Hypothalamus (tissue), 51 donors: Measurements from ENCODE around the gene FAM171A1.
"Not testable (repeated sequence)": the region's sequence is repeated elsewhere in the genome, so short reads cannot be mapped to it uniquely, and the experiment has no call there.

Source experiments
- DNase-seq, 51 donors: peaks; one replicate each; lab custom pipeline; 2025; lab: John Stamatoyannopoulos, UW

Gene FAM171A1

DNA sequence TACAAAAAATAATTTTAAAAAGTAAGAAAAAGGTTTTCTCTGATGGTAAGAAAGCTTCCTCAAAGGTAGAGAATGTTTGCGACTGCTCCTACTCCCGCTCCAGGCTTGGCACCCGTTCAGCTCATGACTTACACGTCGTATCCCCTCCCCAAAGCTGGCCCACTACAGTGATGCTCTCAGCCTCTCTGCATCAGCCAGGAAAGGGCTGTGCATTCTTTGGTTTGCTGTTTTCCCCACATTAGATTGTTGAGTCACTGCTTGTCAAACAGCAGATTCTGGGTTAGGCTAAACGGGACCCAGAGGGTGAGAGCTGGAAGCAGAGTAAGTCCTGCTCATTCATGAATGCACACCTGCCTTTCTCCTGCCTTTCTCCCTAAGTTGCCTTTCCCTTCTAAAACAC is 147.9 kb downstream of the FAM171A1 start:
- peak in 4 of 51 donors; percentile 8 to 53 (median 16) for DNase-seq

DNA sequence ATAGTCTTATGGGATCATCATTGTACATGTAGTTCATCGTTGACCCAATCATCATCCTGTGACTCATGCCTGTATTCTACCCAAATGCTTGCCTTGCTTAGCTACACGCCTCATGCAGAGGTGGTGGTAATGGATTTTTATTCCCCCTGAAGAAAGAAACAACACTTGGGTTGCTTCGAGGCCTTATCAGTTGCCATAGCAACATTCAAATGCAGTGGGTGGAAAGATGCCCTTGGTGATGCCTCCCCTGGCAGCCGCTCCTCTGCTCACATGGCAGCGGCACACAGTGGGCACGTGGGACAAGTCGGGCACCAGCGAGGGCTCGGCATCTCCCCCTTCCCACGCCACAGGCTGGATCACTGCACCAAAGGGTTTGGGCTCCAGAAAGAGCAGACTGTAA is 148.6 kb downstream of the FAM171A1 start:
- peak in 33 of 51 donors; percentile 2 to 78 (median 32) for DNase-seq

DNA sequence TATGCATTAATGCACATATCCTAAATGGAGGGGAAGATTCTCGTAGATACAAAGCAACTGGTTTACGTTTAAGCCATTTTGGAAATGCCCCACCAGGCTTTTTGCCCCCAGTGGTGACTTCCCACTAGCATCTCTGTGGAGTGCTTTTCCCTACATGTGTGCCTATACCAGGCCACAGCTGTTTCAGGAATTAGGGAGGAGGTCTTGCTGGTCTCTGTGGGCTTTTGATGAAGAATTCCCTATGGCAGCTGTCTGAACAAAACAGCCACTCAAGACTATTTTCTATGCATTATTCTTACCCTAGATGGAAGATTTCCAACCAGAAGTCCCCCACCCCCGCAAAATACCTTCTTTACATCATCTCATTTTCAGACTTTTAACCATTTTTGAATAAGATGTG is 150.6 kb downstream of the FAM171A1 start:
- no peak for DNase-seq

GRCh38 chr10:15216700-15217099 is 154.4 kb downstream of the FAM171A1 start:
- no peak for DNase-seq

- DNase-seq = no peak
These were observed 156.9 kb downstream of the FAM171A1 start for GRCh38 chr10:15214237-15214636.

DNA sequence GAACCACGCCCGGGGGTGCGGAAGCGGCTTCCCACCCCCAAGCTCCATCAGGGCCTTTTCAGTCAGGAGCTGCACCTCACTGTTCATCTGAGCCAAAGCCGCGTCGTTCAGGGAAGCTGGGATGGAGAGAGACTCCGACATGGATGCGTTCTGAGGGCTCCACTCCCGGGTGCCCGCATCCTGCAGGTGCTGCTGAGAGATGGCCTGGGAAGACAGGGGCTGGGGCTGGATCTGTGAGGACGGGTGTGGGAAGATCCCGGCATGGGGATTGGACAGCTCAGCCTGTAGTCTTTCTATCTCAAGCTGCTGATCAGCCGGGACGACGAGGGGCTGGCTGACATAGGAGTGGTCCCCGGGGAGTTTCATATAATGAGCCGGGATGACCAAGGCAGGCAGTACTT is 157.6 kb downstream of the FAM171A1 start:
- DNase-seq = no peak

GRCh38 chr10:15211464-15211979 is 159.6 kb downstream of the FAM171A1 start:
- peak in 1 of 51 donors; percentile 2 for DNase-seq

GRCh38 chr10:15210521-15210920 is 160.6 kb downstream of the FAM171A1 start:
- no peak for DNase-seq

- DNase-seq = peak in 50 of 51 donors; percentile 5 to 91 (median 56)
These were observed 161.1 kb downstream of the FAM171A1 start for GRCh38 chr10:15209827-15210509.

DNA sequence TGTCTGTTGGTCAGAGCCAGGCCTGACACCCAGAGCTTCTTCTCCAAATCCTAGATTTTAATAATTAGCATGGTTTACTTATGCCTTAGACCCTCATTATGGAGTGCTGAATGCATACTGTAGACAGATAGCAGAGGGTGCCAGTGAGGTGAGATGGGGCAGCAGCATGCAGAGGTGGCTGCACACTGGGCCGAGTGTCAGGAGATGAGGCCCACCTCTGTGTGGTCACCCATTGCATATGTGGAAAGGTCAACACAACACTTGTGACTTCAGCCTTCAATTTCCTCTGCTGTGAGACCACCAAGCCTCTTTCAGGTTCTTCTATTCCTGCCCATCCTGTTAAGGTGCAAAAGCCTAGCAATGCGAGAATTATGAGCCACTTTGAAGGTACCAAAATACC is 162.9 kb downstream of the FAM171A1 start:
- no peak for DNase-seq

GRCh38 chr10:15207410-15207809 is 163.7 kb downstream of the FAM171A1 start:
- not testable (repeated sequence) for DNase-seq

GRCh38 chr10:15202639-15203038 is 168.4 kb downstream of the FAM171A1 start:
- no peak for DNase-seq

- DNase-seq = not testable (repeated sequence)
These were observed 168.8 kb downstream of the FAM171A1 start for GRCh38 chr10:15202301-15202621.

DNA sequence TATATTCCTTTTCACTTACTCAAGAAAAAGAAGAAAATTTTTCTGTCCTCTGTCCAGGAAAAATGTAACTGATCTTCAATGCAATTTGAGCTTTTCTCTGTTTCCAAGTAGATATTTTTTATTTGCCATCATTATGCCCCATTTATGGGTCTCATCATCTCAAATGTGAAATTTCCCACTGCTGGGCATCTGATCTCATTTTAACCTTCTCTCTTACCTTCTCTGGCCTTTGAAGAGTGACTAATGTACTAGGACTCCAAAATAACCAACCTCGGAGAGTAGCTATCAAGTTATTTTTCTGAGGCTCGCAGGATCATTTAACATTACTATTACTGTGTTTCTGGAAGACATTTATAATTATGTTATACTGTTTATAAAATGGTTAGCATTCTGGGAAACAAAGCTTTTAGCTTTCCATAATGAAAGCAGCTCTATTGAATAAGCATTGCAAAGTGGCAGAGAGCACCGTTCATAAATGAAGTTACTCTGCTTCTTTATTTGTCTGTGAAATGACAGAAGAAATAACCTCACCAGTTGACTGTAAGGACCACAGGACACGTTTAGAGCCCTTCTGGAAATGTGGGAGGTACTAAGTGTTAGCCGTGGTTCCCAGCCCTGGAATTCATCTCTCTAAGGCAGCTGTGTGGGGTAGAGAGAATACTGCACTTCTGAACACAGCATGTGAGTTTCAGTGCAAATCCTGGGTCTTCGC is 169.3 kb downstream of the FAM171A1 start:
- no peak for DNase-seq

- DNase-seq = no peak
These were observed 170.5 kb downstream of the FAM171A1 start for GRCh38 chr10:15200626-15201025.

DNA sequence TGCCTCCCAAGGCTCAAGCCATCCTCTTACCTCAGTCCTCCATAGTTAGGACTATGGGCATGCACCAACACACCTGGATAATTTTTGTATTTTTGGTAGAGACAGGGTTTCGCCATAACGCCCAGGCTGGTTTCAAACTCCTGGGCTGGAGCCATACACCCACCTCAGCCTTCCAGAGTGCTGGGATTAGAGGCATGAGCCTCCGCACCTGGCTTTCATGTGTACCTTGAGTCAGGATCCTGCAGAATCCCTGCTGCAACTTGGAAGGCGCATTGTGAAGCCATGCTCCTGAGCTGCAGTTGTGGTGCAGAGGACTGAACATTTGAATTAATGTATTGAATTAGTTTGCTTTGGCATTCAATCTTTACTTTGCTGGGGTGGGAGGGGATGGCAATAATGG is 173.2 kb downstream of the FAM171A1 start:
- DNase-seq = no peak

DNA sequence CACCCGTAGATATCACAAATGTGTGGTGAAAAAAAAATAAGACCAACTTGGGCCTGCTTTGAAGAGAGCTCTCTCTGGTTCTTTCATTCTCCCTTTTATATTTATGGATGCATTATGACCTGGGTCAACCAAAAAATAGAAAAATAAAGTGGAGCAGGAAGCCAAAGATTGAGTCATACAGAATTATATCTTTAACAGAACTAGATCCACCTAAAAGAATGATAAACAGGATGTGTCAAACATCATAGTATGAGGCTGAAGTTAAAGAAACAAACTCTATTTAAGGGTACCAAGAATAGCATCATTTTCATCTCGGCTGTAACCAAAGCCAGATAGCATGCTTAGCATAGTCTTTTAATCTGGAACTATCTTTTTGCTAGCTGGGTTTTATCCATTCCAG is 173.8 kb downstream of the FAM171A1 start:
- DNase-seq = no peak

- peak in 1 of 51 donors; percentile 6 for DNase-seq
These were observed 174.9 kb downstream of the FAM171A1 start for GRCh38 chr10:15196021-15196834.

DNA sequence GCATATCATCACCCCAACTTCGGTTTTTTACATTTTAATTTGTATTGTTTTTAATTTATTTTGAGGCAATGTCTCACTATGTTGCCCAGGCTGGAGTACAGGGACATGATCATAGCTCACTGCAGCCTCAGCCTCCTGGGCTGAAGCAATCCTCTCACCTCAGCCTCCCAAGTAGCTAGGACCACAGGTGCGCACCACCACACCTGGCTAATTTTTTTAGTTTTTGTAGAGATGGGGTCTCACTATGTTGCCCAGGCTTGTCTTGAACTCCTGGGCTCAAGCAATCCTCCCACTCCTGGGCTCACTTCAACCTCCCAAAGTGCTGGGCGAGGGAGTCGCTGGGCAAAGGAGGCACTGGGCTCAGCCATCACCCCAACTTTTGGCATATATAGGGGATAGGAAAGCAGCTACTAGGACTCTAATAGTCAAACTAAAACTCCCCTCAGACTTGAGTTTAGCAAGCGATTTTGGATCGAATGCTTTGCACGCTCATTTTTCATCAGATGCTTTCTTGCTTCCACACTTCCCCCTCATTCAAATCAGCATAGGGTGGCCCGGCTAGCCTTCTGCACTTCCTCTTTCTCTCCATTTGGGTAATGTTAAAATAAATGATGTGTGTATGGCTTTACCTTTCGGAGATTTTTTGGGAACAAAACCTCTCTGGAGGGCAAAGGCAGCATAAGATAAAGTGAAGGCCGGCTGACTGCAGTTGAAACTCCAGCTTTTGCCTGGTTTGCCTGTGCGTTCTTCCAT is 181.8 kb downstream of the FAM171A1 start:
- no peak for DNase-seq

GRCh38 chr10:15188603-15189002 is 182.5 kb downstream of the FAM171A1 start:
- no peak for DNase-seq
